GM10266 (cell line): ENCODE measurements around the gene FAM163B.

Experiments
- DNase-seq: peaks from one replicate; pipeline ENCODE4 v3.0.0; 2012; ENCODE audit errors: extremely low spot score
- TF ChIP-seq, protein P1 (sequence below): IDR thresholded peaks from 2 replicates; pipeline ENCODE4 v1.5.1; 2012; ENCODE audit warnings: mild to moderate bottlenecking, low read depth; ENCODE audit not compliant: control insufficient read depth, insufficient read depth; ENCODE audit errors: missing control alignments

FAM163B gene

DNA sequence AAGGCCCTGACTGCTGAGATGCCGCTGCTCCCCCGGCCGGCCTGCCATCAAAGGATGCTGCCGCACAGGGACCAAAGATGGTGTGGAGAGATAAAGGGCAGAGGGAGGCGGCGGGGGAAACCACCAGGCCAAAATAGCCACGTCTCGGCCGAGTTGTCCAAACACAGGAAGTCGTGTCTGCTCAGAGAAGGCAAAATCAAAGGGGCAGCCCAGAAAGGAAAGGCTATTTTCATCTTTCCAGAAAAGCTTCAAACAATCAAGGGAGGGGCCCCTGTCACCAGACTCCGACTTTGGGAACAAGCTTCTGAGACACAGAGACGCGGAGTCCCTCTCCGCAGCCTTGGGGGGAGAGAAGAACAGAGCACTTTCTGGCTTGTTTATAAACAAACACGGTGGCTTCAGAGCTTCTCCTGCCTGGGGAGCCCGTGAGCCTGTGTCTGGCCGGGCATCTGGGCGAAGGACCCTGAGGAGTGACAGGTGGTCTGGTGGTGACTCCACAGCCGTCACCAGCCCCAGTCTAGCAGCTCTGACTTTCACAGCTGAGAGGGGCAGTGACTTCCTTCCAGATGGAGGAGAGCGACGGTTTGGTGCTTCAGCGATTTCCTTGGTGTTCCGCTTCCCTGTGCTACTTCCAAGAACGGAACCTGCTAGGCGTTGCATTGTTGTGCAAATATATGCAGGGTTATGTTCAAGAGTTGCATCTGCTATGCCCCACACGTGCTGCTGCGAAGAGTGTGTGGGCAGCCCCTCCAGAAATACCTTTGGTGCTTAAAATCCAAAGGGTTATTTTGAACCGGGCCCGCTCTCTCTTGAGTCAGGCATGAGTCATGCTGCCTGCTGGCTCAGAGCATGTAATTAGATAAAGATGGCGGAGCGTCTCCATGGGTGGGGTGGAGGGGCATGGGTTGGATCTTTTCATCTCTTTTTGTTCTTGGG is 50.7 kb downstream of the FAM163B start:
- DNase-seq: peak; percentile 90

DNA sequence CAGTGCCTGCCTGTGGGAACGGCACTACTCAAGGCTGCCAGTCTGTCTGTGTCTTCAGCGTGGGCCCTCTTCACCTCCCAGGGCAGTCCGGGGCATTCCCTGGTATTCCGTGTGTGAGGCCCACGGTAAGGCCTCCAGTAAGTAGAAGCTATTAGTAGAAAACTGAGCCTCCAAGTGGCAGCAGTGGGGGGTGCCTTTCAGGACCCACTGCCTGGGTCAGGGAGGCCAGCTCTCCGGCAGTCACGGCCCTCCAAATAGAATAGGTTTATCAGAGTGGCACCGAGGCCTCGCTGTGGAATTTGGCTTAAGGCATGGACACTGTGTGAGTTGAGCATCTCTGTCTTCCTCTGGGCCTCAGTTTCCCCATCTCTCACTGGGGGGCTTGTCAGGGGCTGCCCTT is 51.6 kb downstream of the FAM163B start:
- TF ChIP-seq, protein P1, sequence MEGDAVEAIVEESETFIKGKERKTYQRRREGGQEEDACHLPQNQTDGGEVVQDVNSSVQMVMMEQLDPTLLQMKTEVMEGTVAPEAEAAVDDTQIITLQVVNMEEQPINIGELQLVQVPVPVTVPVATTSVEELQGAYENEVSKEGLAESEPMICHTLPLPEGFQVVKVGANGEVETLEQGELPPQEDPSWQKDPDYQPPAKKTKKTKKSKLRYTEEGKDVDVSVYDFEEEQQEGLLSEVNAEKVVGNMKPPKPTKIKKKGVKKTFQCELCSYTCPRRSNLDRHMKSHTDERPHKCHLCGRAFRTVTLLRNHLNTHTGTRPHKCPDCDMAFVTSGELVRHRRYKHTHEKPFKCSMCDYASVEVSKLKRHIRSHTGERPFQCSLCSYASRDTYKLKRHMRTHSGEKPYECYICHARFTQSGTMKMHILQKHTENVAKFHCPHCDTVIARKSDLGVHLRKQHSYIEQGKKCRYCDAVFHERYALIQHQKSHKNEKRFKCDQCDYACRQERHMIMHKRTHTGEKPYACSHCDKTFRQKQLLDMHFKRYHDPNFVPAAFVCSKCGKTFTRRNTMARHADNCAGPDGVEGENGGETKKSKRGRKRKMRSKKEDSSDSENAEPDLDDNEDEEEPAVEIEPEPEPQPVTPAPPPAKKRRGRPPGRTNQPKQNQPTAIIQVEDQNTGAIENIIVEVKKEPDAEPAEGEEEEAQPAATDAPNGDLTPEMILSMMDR: no peak
- no peak for DNase-seq

More for the DNA sequence above, 50.7 kb downstream of the FAM163B start:
- TF ChIP-seq, protein P1: no peak

DNA sequence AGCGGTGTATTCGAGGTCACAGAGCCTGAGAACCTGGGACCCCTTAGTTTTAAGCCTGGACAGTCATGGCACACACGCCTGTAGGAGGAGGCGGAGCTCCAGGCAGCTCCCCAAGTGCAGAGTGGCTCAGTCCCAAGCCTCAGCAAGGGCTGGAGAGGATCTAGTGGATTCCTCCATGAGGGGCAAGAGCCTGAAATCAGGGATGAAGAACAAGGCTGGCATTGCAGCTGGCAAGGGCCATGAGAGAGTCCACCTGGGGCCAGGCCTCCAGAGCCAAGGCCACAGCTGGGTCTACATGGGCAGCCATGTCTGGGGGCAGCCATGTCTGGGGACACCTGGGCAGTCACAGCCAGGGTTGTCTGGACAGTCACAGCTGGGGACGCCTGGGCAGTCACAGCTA is 52.8 kb downstream of the FAM163B start:
- DNase-seq: no peak

DNA sequence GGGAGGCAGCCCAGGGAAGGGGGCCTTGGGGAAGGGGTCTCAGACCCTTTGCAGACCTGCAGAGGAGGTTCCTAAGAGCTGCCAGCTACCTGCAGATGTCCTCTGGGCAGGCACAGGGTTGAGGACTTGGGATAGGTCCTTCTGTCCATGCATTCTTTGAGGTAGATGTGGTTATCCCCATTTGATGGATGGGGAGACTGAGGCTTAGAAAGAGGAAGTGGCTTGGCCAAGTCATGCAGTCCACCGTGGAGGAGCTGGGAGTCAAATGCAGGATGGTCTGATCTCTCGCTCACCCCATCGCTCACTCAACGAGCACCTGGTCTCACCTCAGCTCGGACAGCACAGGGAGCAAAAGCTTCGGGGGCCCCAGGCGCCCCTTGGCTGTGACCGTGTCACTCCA is 54.5 kb downstream of the FAM163B start:
- TF ChIP-seq, protein P1: no peak
- no peak for DNase-seq

More for the DNA sequence above, 52.8 kb downstream of the FAM163B start:
- TF ChIP-seq, protein P1: no peak

DNA sequence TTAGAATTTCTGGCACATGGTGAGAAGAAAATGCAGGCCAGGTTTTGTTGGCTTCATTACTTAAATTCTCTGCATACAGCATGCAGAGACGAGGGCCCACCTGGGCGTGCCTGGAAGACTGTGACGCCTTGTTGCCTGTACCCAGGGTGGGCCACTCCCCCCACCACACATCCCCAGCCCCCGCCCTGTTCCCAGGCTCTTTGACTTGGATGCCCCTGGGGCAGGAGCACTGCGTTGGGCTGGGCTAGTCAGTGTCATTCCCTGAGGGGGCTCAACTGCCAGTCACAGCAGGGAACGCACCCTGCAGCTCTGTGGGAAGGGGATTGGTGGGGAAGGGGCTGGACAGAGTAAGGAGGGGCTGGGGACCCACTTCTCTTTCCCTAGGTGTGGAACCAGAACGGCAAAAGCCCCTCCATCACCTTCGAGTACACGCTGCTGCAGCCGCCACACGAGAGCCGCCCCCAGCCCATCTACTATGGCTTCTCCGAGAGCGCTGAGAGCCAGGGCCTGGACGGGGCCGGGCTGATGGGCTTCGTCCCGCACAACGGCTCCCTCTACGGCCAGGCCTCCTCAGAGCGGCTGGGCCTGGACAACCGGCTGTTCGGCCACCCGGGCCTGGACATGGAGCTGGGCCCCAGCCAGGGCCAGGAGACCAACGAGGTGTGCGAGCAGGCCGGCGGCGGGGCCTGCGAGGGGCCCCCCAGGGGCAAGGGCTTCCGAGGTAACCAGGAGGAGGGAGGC is 55.0 kb downstream of the FAM163B start:
- no peak for DNase-seq
- TF ChIP-seq, protein P1: no peak

DNA sequence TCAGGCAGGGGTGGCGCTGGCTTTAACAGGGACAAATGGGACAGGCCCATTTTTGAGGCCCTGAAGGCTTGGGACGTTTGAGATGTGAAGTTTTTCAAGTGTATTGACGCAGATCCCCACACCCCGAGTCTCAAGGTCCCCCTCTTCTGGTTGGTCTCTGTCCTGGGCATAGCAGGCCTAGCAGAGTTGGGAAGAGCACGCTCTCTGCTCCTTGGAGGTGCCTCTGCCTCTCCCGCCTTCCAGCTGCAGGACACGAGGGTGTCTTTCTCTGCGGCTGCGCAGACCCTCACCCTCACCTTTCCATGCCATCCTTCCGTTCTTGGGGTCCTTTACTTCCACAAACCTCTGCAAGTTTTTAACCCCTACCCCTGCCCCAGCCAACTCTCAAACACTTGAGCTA is 56.1 kb downstream of the FAM163B start:
- TF ChIP-seq, protein P1: no peak
- no peak for DNase-seq

DNA sequence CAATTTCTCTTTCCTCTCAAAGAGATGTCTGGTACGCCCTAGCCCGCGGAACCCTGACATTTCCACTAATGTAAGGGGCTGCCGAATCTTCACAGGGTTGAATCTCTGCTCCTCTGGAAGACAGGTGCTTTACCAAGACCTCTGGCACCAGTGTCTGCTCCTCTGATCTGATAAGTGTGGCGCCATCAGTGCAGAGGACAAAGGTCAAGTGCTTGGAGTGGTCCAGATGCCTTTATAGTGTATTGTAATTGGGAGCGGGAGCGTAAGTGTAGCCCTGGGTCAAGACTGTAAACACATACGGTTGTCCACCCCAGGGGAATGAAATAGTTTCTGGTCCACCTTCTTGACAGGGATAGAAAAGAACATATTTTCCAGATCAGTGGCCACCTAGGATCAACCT is 57.0 kb downstream of the FAM163B start:
- DNase-seq: no peak
- TF ChIP-seq, protein P1: no peak
